T1000 (cell line): ENCODE measurements around the gene STC2.
"Not testable (repeated sequence)": the region's sequence is repeated elsewhere in the genome, so short reads cannot be mapped to it uniquely, and the experiment has no call there.

Source experiments
- DNase-seq: peaks from one replicate; lab custom pipeline; 2025; ENCODE audit warnings: mixed read lengths; lab: John Stamatoyannopoulos, UW

STC2 gene, protein sequence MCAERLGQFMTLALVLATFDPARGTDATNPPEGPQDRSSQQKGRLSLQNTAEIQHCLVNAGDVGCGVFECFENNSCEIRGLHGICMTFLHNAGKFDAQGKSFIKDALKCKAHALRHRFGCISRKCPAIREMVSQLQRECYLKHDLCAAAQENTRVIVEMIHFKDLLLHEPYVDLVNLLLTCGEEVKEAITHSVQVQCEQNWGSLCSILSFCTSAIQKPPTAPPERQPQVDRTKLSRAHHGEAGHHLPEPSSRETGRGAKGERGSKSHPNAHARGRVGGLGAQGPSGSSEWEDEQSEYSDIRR

GRCh38 chr5:173327948-173328843 is at the start of gene STC2:
Gene STC2, minus strand, starts transcription at chr5:173328414. Its CDS starts 221 bp downstream, at chr5:173328193.
- peak; percentile 87 for DNase-seq

GRCh38 chr5:173371400-173371799 is 43.2 kb upstream of the STC2 start:
- no peak for DNase-seq

- not testable (repeated sequence) for DNase-seq
Measured at GRCh38 chr5:173363406-173363805, 35.2 kb upstream of the STC2 start.

- DNase-seq, result no peak
Measured at GRCh38 chr5:173355561-173355960, 27.3 kb upstream of the STC2 start.

GRCh38 chr5:173354645-173355044 is 26.4 kb upstream of the STC2 start:
- DNase-seq, result no peak

- DNase-seq, result no peak
Measured at GRCh38 chr5:173352366-173353349, 24.4 kb upstream of the STC2 start.

DNA sequence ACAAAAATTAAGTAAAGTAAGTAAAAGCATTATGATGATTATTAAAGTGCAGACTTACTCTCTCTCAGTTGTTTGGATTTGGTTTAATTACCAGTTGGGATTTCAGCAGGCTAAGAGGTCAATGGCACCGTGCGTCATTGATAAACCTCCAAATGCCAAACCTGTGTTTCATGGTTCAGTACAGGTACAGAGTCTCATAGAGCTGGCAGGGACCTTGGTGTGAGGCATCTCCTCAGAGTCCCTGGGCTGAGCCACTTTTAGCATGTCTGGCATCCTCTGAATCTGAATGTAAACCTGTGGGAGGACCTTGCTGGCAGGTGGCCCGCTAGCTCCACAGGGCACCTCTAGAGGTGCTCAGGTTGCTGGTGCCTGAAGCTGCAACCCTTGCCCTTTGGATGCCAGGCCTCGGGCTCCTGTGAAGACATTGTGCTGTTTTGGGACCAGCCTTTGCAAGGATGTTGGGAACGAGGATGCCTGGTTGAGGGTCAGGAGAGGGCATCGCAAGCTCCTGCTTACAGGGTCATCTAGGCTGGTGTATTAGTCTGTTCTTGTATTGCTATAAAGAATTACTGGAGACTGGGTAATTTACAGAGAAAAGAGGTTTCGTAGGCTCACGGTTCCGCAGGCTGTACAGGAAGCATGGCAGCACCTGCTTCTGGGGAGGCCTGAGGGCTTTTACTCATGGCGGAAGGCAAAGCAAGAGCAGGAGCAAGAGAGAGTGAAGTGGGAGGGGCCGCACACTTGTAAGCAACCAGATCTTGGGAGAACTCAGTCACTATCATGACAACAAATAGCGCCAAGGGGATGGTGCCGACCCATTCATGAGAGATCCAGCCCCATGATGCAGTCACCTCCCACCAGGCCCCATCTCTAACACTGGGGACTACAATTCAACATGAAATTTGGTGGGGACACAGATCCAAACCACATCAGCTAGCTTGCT is 14.9 kb upstream of the STC2 start:
- DNase-seq, result no peak

DNA sequence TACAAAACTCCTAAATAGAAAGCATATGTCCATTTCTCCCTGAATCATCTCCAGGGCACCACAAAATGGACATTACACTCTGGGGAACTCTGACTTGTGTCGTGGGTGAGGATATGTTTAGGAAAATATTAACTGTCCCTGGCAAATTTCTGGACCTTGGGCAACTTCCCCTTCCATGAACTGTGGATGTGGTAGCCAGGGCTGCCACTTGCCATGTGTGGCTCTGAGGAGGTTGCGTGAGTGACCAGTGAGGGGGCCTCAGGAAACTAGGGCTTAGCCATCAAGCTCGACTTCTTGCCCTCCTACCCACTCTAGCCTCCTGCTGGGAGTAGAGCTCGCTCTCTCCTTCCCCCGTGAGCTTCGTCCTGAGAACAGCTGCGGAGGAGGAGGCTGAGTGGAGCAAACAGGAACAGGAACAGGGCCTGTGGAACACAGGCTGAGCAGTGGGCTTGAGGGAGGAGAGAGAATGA is 13.8 kb upstream of the STC2 start:
- no peak for DNase-seq

DNA sequence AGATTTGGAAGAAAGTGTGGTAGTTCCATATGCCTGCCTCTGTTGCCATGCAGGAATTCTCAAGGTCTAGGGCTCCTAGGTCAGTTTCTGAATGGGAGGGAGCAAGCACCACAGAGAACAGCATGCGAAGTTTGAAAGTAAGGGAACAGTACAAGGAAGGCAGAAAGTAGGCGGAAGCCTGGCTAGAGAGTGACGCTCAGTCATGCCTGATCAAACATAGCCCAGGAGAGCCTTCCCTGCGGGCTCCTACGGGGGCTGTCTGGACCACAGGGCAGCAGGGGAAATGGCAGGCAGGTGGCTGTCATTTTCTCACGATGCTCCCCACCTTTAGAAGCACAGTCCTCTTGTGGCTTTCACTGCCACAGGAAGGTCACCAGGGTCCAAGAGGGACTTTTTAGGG is 12.8 kb upstream of the STC2 start:
- DNase-seq, result no peak

DNA sequence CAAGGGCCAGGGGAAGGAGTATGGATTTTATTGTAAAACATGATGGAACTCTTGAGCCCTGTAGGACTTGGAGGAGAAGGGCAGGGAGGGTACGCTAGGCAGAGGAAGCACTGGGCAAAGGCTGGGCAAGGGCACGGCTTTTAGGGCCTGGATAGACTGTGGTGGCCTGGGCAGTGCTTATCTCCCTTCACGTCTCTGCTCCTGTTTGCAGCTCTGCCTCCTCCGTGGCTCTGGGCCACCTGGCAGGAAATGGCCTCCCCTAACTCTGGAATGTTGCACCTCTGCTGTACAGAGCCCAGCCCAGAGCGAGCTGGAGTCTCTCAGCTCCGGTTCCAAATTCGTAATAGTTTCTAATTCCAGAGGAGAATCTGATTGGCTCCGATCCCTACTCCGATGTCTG is 12.2 kb upstream of the STC2 start:
- DNase-seq, result no peak

- no peak for DNase-seq
Measured at GRCh38 chr5:173339286-173339685, 11.1 kb upstream of the STC2 start.

DNA sequence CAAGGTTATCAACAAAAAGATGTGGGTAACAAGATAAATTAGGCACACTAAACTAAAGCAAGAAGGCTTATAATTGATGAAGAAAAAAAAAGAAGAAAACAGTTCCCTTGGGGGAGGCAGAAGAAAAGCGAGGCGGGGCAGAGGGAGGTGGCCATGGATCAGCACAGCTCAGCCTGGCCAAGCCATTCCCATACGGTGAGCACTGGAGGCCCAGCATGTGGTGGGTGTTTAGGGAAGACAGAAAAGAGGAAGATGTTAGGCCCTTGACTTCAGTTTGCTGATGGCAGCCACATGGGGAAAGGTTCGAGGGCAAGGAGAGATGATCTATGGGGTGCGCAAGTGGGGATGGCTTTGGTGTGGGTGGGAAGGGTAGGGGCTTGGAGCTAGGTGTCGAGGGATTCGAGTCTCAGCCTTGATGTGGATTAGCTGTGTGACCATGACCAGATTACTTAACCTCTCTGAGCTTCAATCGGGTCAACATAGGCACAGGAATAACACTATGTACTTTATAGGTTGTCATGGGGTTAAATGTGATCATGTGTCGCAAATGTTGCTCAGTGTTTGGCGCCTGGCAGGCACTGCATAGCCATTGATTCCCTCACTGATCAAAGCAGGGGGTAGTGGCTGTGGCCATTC is 10.3 kb upstream of the STC2 start:
- no peak for DNase-seq

DNA sequence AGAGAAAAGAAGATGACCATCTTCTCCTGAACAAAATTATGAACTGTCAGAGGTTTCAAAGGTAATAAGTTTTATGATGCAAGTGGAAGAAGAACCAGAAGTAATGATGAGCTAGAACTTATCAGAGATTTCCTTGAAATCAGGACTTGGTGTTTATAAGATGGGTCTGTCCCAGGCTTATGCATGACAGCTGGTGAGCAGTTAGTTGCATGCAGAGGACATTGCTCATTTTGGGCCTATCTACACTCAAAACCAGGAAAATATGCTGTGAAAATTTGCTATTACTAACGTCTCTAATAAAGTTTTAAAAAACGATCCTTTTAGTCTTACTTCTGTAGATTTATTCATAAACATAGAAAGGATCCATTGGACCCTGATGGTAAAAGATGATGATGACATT is 6.6 kb upstream of the STC2 start:
- DNase-seq, result no peak

DNA sequence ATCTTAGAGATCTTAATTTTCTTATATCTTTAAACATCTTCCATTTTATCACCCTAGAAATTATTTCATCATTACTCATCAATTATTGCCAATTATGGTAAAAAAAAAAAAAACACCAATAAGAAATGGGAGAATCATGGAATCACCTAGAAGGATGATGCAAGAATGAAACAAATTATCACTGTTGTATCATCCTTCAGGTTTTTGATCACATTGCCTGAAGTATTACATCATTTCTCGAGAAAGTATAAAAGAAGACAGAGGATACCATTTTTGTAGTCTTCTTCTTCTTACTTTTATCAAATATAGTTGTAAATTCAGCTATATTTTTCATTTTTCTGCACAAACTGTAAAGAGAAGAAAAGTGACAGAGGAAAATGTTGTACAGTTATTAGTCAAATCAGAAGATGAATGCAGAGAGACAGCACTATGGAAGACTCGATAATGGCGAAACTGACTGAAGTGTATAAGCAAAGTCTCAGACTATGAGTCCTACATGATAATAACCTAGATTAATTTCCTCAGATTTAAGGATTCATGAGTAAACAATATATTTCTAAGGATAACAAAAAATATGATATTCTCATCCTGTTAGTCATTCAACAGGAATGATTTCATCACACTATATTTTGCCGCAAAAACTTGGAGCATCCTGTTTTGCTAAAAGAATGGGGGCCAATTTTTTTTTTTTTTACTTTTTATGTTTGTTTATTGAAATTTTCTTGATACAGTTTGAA is 5.9 kb upstream of the STC2 start:
- DNase-seq, result no peak

- peak; percentile 76 for DNase-seq
Measured at GRCh38 chr5:173331956-173332479, 3.8 kb upstream of the STC2 start.

DNA sequence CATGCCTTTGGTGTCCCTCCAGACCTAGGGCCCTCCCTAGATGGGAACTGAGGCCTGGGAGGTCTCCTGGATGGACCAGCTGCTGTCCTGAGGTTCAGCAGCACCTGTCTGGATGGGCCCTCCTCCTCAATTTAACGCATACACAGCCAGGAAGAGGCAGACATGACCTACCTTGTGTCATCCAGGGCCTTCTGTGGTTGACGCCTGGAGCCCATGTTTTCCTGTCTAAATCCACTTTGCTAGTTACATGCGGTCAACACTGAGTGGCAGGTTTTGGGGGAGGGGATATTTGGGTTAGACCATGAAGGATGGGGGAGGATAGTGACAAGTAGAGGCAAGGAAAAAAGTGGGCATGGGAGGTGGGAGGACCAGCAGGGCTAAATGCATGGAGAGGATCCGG is 3.1 kb upstream of the STC2 start:
- DNase-seq, result no peak

GRCh38 chr5:173330338-173331206 is 2.4 kb upstream of the STC2 start:
- DNase-seq, result no peak
